A673 (cell line): ENCODE measurements around the gene NECTIN1. TPM values are rescaled to one million over a fixed set of nuclear protein-coding genes. Genes with fewer than 3 reads are reported as not detected.

Experiments used
- BruUV-seq: library from RNA; stranded (reverse); fragments of 400-500 nt; replicated peaks from 2 replicates; lab custom pipeline; 2021; lab: Mats Ljungman, UMichigan
- CTCF ChIA-PET: fragments of 300-600 bp; sonication (Branson Sonifier 250); formaldehyde crosslinking; loops from one replicate; lab custom pipeline; 2022; ENCODE audit warnings: antibody characterized with exemption; lab: Charles Lee
- POLR2A ChIA-PET: fragments of 300-600 bp; sonication (Branson Sonifier 250); formaldehyde crosslinking; loops from one replicate; lab custom pipeline; 2022; ENCODE audit warnings: antibody characterized with exemption; ENCODE audit not compliant: low non-redundant PET; lab: Charles Lee
- DNase-seq: peaks from one replicate; pipeline ENCODE4 v3.0.0-alpha.2; 2015; ENCODE audit warnings: low spot score
- H3K27ac ChIP-seq: fragments of 200-600 bp; sonication (generic); 2 replicates; pipeline ENCODE4 v1.5.1; 2016; ENCODE audit warnings: mixed run types, low read depth, mild to moderate bottlenecking, mixed read lengths, antibody characterized with exemption, low read length; ENCODE audit not compliant: poor library complexity, severe bottlenecking
- H3K27me3 ChIP-seq: fragments of 200-600 bp; sonication (generic); replicated peaks from 2 replicates; pipeline ENCODE4 v1.6.1; 2017; ENCODE audit warnings: mixed run types, low read depth, mild to moderate bottlenecking, mixed read lengths, antibody characterized with exemption, low read length; ENCODE audit not compliant: insufficient read depth, poor library complexity
- H3K36me3 ChIP-seq: fragments of 200-600 bp; sonication (generic); 2 replicates; pipeline ENCODE4 v1.6.1; 2016; ENCODE audit warnings: mixed run types, mild to moderate bottlenecking, mixed read lengths, antibody characterized with exemption, low read length; ENCODE audit not compliant: insufficient read depth, poor library complexity, severe bottlenecking
- H3K4me1 ChIP-seq: fragments of 200-600 bp; sonication (generic); 2 replicates; pipeline ENCODE4 v1.6.1; 2017; ENCODE audit warnings: mixed run types, mild to moderate bottlenecking, mixed read lengths, antibody characterized with exemption, low read length; ENCODE audit not compliant: insufficient read depth, poor library complexity, severe bottlenecking
- H3K4me3 ChIP-seq: fragments of 200-600 bp; sonication (generic); 2 replicates; pipeline ENCODE4 v1.5.1; 2016; ENCODE audit warnings: low read depth, mixed run types, mild to moderate bottlenecking, mixed read lengths, low read length; ENCODE audit not compliant: poor library complexity, severe bottlenecking
- H3K9me3 ChIP-seq: fragments of 200-600 bp; sonication (generic); 2 replicates; pipeline ENCODE4 v1.6.1; 2016; ENCODE audit warnings: mixed run types, low read depth, mild to moderate bottlenecking, mixed read lengths, antibody characterized with exemption, low read length; ENCODE audit not compliant: poor library complexity, severe bottlenecking
- EZH2 ChIP-seq: fragments of 200-600 bp; sonication (generic); IDR thresholded peaks from 2 replicates; pipeline ENCODE4 v1.6.1; 2017; ENCODE audit warnings: borderline replicate concordance, low read depth, mild to moderate bottlenecking, mixed read lengths, antibody characterized with exemption, low read length; ENCODE audit not compliant: poor library complexity, severe bottlenecking
- intact Hi-C: fragments of 100-400 bp; cut with micrococcal nuclease; formaldehyde crosslinking; loops from one replicate; pipeline ENCODE4 v1.10.0; 2022; ENCODE audit not compliant: unreplicated experiment
- total RNA-seq: library from RNA; stranded (reverse); gene quantifications from 2 replicates; pipeline ENCODE4 v1.2.3, GENCODE V29; 2021
- TF ChIP-seq, protein P1 (sequence below): fragments of 300-800, 200-600 bp; sonication (generic); conservative IDR thresholded peaks from 2 replicates; pipeline ENCODE4 v1.5.1; 2017; ENCODE audit warnings: low read depth, mild to moderate bottlenecking, antibody characterized with exemption, low read length, moderate library complexity, mixed read lengths

The NECTIN1 gene
- total RNA-seq, 1 experiment from 2014 or later = 10.1 TPM

- BruUV-seq = no TSS peak
- H3K36me3 ChIP-seq = no peaks in the 10 kb centered on the region
- H3K4me1 ChIP-seq = peaks cover 6% of the 10 kb centered on the region
- H3K27ac ChIP-seq = no peak overlapping the region
- ChIA-PET POLR2A (no interaction called here), CTCF (interaction anchor here (0.6 kb wide), 1 partner anchor 136 kb away, joined by 6 read pairs; no protein-coding TSS in a partner anchor)
- intact Hi-C loops = no loop called here
- H3K9me3 ChIP-seq = no peaks in the 10 kb centered on the region
- no peak overlapping the region for H3K4me3 ChIP-seq
- TF ChIP-seq, protein P1, sequence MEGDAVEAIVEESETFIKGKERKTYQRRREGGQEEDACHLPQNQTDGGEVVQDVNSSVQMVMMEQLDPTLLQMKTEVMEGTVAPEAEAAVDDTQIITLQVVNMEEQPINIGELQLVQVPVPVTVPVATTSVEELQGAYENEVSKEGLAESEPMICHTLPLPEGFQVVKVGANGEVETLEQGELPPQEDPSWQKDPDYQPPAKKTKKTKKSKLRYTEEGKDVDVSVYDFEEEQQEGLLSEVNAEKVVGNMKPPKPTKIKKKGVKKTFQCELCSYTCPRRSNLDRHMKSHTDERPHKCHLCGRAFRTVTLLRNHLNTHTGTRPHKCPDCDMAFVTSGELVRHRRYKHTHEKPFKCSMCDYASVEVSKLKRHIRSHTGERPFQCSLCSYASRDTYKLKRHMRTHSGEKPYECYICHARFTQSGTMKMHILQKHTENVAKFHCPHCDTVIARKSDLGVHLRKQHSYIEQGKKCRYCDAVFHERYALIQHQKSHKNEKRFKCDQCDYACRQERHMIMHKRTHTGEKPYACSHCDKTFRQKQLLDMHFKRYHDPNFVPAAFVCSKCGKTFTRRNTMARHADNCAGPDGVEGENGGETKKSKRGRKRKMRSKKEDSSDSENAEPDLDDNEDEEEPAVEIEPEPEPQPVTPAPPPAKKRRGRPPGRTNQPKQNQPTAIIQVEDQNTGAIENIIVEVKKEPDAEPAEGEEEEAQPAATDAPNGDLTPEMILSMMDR = no peak
- no peak for TF ChIP-seq EZH2
- DNase-seq = no peak
- no peaks in the 10 kb centered on the region for H3K27me3 ChIP-seq
Measured at GRCh38 chr11:119627286-119627685, 101.7 kb downstream of the NECTIN1 start.

DNA sequence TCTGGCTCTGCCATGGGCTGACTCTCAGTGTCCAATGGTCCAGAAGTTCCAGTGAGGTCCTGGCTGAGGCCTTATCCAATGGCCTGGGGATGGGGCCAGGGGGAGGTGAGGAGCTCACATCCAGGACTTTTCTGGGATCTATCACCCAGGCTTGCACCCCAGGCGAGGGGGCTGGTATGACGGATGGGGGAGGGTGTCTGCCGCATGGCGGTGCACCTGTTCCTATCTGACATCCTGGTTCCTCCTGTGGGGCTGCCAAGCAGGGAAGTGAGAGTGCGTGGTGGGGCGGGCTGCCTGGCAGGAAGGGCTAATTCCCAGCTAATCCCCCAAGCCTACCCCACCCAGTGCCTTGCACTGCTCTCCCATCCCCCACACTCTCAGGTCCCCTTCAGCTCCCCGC lies 102.1 kb downstream of the NECTIN1 start:
- DNase-seq = no peak
- POLR2A ChIA-PET = no interaction called here
- H3K27ac ChIP-seq = no peak overlapping the region
- no peak overlapping the region for H3K4me3 ChIP-seq
- no peaks in the 10 kb centered on the region for H3K9me3 ChIP-seq
- CTCF ChIA-PET = interaction anchor here (0.6 kb wide), 1 partner anchor 135 kb away, joined by 6 read pairs; no protein-coding TSS in a partner anchor
- H3K27me3 ChIP-seq = no peaks in the 10 kb centered on the region
- intact Hi-C loops = no loop called here
- no TSS peak for BruUV-seq
- H3K36me3 ChIP-seq = no peaks in the 10 kb centered on the region
- H3K4me1 ChIP-seq = peaks cover 6% of the 10 kb centered on the region
- TF ChIP-seq, protein P1 = no peak
- no peak for TF ChIP-seq EZH2

GRCh38 chr11:119626197-119626841 lies 102.7 kb downstream of the NECTIN1 start:
- H3K9me3 ChIP-seq = no peaks in the 10 kb centered on the region
- H3K27ac ChIP-seq = no peak overlapping the region
- CTCF ChIA-PET = no interaction called here
- no TSS peak for BruUV-seq
- DNase-seq = no peak
- intact Hi-C loops = no loop called here
- H3K36me3 ChIP-seq = no peaks in the 10 kb centered on the region
- peaks cover 6% of the 10 kb centered on the region for H3K4me1 ChIP-seq
- H3K4me3 ChIP-seq = no peak overlapping the region
- POLR2A ChIA-PET = no interaction called here
- no peaks in the 10 kb centered on the region for H3K27me3 ChIP-seq
- no peak for TF ChIP-seq EZH2
- TF ChIP-seq, protein P1 = no peak
